Effector CD4-positive, alpha-beta T cell (primary cell): ENCODE data around the gene GCNA.
"Not testable (repeated sequence)": the region's sequence is repeated elsewhere in the genome, so short reads cannot be mapped to it uniquely, and the experiment has no call there.

Source experiments
- DNase-seq: peaks from one replicate; pipeline ENCODE4 v3.0.0-alpha.2; 2020

GCNA gene

GRCh38 chrX:71644406-71644805 lies 66.2 kb downstream of the GCNA start:
- DNase-seq: not testable (repeated sequence)

- DNase-seq: no peak
Measured at GRCh38 chrX:71650333-71650969, 72.2 kb downstream of the GCNA start.

GRCh38 chrX:71652405-71652804 lies 74.2 kb downstream of the GCNA start:
- peak; percentile 47 for DNase-seq

GRCh38 chrX:71653344-71653743 lies 75.1 kb downstream of the GCNA start:
- no peak for DNase-seq

- no peak for DNase-seq
Measured at GRCh38 chrX:71657267-71657666, 79.0 kb downstream of the GCNA start.

- no peak for DNase-seq
Measured at GRCh38 chrX:71659342-71659741, 81.1 kb downstream of the GCNA start.

GRCh38 chrX:71659959-71660358 lies 81.7 kb downstream of the GCNA start:
- no peak for DNase-seq

GRCh38 chrX:71660562-71661416 lies 82.6 kb downstream of the GCNA start:
- no peak for DNase-seq

- no peak for DNase-seq
Measured at GRCh38 chrX:71661919-71662318, 83.7 kb downstream of the GCNA start.

- DNase-seq: not testable (repeated sequence)
Measured at GRCh38 chrX:71662654-71663053, 84.4 kb downstream of the GCNA start.
